GM15510 (cell line): ENCODE results near the gene MPST.

ENCODE experiments used
- POLR2A ChIP-seq: IDR thresholded peaks from 3 replicates; pipeline ENCODE4 v1.6.1; 2011; ENCODE audit warnings: borderline replicate concordance; ENCODE audit not compliant: insufficient read length; ENCODE audit errors: extremely low read depth

The MPST gene

GRCh38 chr22:37015587-37015878, 4.0 kb upstream of the MPST start:
- no peak for TF ChIP-seq POLR2A

GRCh38 chr22:37016134-37016910, 3.2 kb upstream of the MPST start:
- TF ChIP-seq POLR2A, result no peak

- no peak for TF ChIP-seq POLR2A
These were observed 2.2 kb upstream of the MPST start for GRCh38 chr22:37017356-37017755.

GRCh38 chr22:37018086-37018814, 1.3 kb upstream of the MPST start:
- no peak for TF ChIP-seq POLR2A

GRCh38 chr22:37018815-37019308, 680 bp upstream of the MPST start:
- no peak for TF ChIP-seq POLR2A

GRCh38 chr22:37020192-37020479, 594 bp downstream of the MPST start:
- TF ChIP-seq POLR2A, result no peak

- TF ChIP-seq POLR2A, result no peak
These were observed 1.5 kb downstream of the MPST start for GRCh38 chr22:37021041-37021440.

GRCh38 chr22:37021710-37022482, 2.4 kb downstream of the MPST start:
- no peak for TF ChIP-seq POLR2A

- TF ChIP-seq POLR2A, result no peak
These were observed 3.2 kb downstream of the MPST start for GRCh38 chr22:37022483-37023337.

GRCh38 chr22:37023743-37024338, 4.3 kb downstream of the MPST start:
- TF ChIP-seq POLR2A, result no peak

- TF ChIP-seq POLR2A, result no peak
These were observed 5.0 kb downstream of the MPST start for GRCh38 chr22:37024339-37025157.

GRCh38 chr22:37025500-37026070, 6.0 kb downstream of the MPST start:
- no peak for TF ChIP-seq POLR2A

GRCh38 chr22:37026325-37026724, 6.8 kb downstream of the MPST start:
- no peak for TF ChIP-seq POLR2A
